Loucy (cell line): ENCODE data around the gene ZNF490.

Source experiments
- H2AFZ ChIP-seq: fragments of 200-600 bp; sonication (generic); 2 replicates; pipeline ENCODE4 v1.6.0; 2016; ENCODE audit warnings: antibody characterized with exemption, mild to moderate bottlenecking, low read length, moderate library complexity
- H3F3A ChIP-seq: fragments of 200-600 bp; 2 replicates; pipeline ENCODE4 v1.6.0; 2016; ENCODE audit warnings: antibody characterized with exemption, low read depth, mild to moderate bottlenecking
- H3K27me3 ChIP-seq: fragments of 200-600 bp; sonication (generic); 2 replicates; pipeline ENCODE4 v1.6.1; 2014; ENCODE audit warnings: low read length, mild to moderate bottlenecking; ENCODE audit not compliant: insufficient read depth, poor library complexity, severe bottlenecking
- H3K36me3 ChIP-seq: fragments of 200-600 bp; sonication (generic); 2 replicates; pipeline ENCODE4 v1.6.1; 2016; ENCODE audit warnings: low read length; ENCODE audit not compliant: insufficient read depth
- H3K4me1 ChIP-seq: fragments of 200-600 bp; sonication (generic); 2 replicates; pipeline ENCODE4 v1.5.1; 2014; ENCODE audit warnings: low read length, mild to moderate bottlenecking; ENCODE audit not compliant: insufficient read depth, poor library complexity, severe bottlenecking
- H3K4me2 ChIP-seq: fragments of 200-600 bp; sonication (generic); 2 replicates; pipeline ENCODE4 v1.6.0; 2014; ENCODE audit warnings: antibody characterized with exemption, low read length, low read depth, mild to moderate bottlenecking; ENCODE audit not compliant: poor library complexity, severe bottlenecking
- H3K4me3 ChIP-seq: fragments of 200-600 bp; sonication (generic); 2 replicates; pipeline ENCODE4 v1.5.1; 2014; ENCODE audit warnings: low read length, mild to moderate bottlenecking, mixed read lengths; ENCODE audit not compliant: poor library complexity, severe bottlenecking
- H3K79me2 ChIP-seq: fragments of 200-600 bp; sonication (generic); 2 replicates; pipeline ENCODE4 v1.6.1; 2014; ENCODE audit warnings: low read length; ENCODE audit not compliant: insufficient read depth
- H3K9ac ChIP-seq: fragments of 200-600 bp; sonication (generic); 2 replicates; pipeline ENCODE4 v1.6.0; 2014; ENCODE audit warnings: mild to moderate bottlenecking, low read depth, low read length, moderate library complexity; ENCODE audit not compliant: poor library complexity, severe bottlenecking
- H3K9me2 ChIP-seq: fragments of 200-600 bp; sonication (generic); replicated peaks from 2 replicates; pipeline ENCODE4 v1.6.1; 2016; ENCODE audit warnings: low read depth, low read length, mixed read lengths
- H3K9me3 ChIP-seq: fragments of 200-600 bp; sonication (generic); 2 replicates; pipeline ENCODE4 v1.6.1; 2014; ENCODE audit warnings: mild to moderate bottlenecking, antibody characterized with exemption, low read length, low read depth; ENCODE audit not compliant: insufficient read depth
- H4K20me1 ChIP-seq: fragments of 200-600 bp; sonication (generic); 2 replicates; pipeline ENCODE4 v1.6.0; 2014; ENCODE audit warnings: antibody characterized with exemption, low read length, mild to moderate bottlenecking; ENCODE audit not compliant: insufficient read depth, poor library complexity, severe bottlenecking
- EZH2phosphoT487 ChIP-seq: fragments of 200-600 bp; IDR thresholded peaks from 2 replicates; pipeline ENCODE4 v1.6.1; 2018; ENCODE audit warnings: antibody characterized with exemption, mild to moderate bottlenecking, moderate library complexity, borderline replicate concordance
- TF ChIP-seq, protein P1 (sequence below): fragments of 200-600 bp; sonication (generic); conservative IDR thresholded peaks from 2 replicates; pipeline ENCODE4 v1.5.1; 2014; ENCODE audit warnings: mild to moderate bottlenecking, antibody characterized with exemption, low read length

ZNF490 gene

GRCh38 chr19:12639901-12640613 is 29.4 kb upstream of the ZNF490 start:
- Histone ChIP-seq H3K4me3 (peak overlapping the region; percentile 64), H3K79me2 (no peaks in the 10 kb centered on the region), H3K9me3 (no peaks in the 10 kb centered on the region), H3K27me3 (no peaks in the 10 kb centered on the region), H2AFZ (peak overlapping the region; percentile 98), H3K9ac (peak overlapping the region; percentile 57), H3K4me1 (peaks cover 4% of the 10 kb centered on the region), H4K20me1 (no peaks in the 10 kb centered on the region), H3K36me3 (no peaks in the 10 kb centered on the region), H3K9me2 (no peaks in the 10 kb centered on the region), H3K4me2 (peak overlapping the region; percentile 84), H3F3A (no peaks in the 10 kb centered on the region)
- no peak for TF ChIP-seq EZH2phosphoT487
- TF ChIP-seq, protein P1, sequence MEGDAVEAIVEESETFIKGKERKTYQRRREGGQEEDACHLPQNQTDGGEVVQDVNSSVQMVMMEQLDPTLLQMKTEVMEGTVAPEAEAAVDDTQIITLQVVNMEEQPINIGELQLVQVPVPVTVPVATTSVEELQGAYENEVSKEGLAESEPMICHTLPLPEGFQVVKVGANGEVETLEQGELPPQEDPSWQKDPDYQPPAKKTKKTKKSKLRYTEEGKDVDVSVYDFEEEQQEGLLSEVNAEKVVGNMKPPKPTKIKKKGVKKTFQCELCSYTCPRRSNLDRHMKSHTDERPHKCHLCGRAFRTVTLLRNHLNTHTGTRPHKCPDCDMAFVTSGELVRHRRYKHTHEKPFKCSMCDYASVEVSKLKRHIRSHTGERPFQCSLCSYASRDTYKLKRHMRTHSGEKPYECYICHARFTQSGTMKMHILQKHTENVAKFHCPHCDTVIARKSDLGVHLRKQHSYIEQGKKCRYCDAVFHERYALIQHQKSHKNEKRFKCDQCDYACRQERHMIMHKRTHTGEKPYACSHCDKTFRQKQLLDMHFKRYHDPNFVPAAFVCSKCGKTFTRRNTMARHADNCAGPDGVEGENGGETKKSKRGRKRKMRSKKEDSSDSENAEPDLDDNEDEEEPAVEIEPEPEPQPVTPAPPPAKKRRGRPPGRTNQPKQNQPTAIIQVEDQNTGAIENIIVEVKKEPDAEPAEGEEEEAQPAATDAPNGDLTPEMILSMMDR, result peak; percentile 89

- Histone ChIP-seq H4K20me1 (no peaks in the 10 kb centered on the region), H3F3A (no peaks in the 10 kb centered on the region), H2AFZ (no peak overlapping the region), H3K4me2 (no peak overlapping the region), H3K4me3 (no peak overlapping the region), H3K27me3 (no peaks in the 10 kb centered on the region), H3K36me3 (no peaks in the 10 kb centered on the region), H3K9ac (no peak overlapping the region), H3K9me2 (no peaks in the 10 kb centered on the region), H3K79me2 (no peaks in the 10 kb centered on the region), H3K4me1 (peaks cover 4% of the 10 kb centered on the region), H3K9me3 (no peaks in the 10 kb centered on the region)
- TF ChIP-seq, protein P1, result no peak
- no peak for TF ChIP-seq EZH2phosphoT487
Observed at GRCh38 chr19:12638611-12639182, 28.1 kb upstream of the ZNF490 start.

- peaks cover 4% of the 10 kb centered on the region for H3K4me1 ChIP-seq
- H3K4me2 ChIP-seq, result no peak overlapping the region
Observed at GRCh38 chr19:12636631-12637030, 26.0 kb upstream of the ZNF490 start.

More at GRCh38 chr19:12636631-12637030, 26.0 kb upstream of the ZNF490 start:
- Histone ChIP-seq H3F3A (no peaks in the 10 kb centered on the region), H3K9me3 (no peaks in the 10 kb centered on the region), H3K79me2 (no peaks in the 10 kb centered on the region), H2AFZ (no peak overlapping the region), H3K27me3 (no peaks in the 10 kb centered on the region), H4K20me1 (no peaks in the 10 kb centered on the region), H3K9me2 (no peaks in the 10 kb centered on the region), H3K9ac (no peak overlapping the region), H3K36me3 (no peaks in the 10 kb centered on the region), H3K4me3 (no peak overlapping the region)
- no peak for TF ChIP-seq EZH2phosphoT487
- TF ChIP-seq, protein P1, result no peak
